ENCODE results near the gene SPDYE2B. TPM values are rescaled to one million over a fixed set of nuclear protein-coding genes. Genes with fewer than 3 reads are reported as not detected.
"Not testable (repeated sequence)": the region's sequence is repeated elsewhere in the genome, so short reads cannot be mapped to it uniquely, and the experiment has no call there.

Gene SPDYE2B
- total RNA-seq (not detected), polyA plus RNA-seq (0.02 TPM)
- long read RNA-seq, donor 1 = 0 reads
- long read RNA-seq, donor 2 = 0 reads
- long read RNA-seq, donor 3 = 0 reads
- long read RNA-seq, donor 4 = 0 reads
- long read RNA-seq, donor 5 = 0 reads
- long read RNA-seq, donor 6 = 0 reads
- long read RNA-seq, donor 7 = 0 reads
- long read RNA-seq, donor 8 = 0 reads
- long read RNA-seq, donor 9, partial matches to known transcripts = 5 of 5 reads
- long read RNA-seq, donor 9, other reads (novel, unspliced or antisense) = 0 of 5 reads
- long read RNA-seq, donor 10 = 0 reads

GRCh38 chr7:102649924-102650323 is at the start of gene SPDYE2B:
Gene SPDYE2B, plus strand, starts transcription at chr7:102650319. Its CDS starts 2,030 bp downstream, at chr7:102652349.
- H3K27ac ChIP-seq (ENCODE audit: low read depth in 1 of 2, low read length in 1 of 2); H3K36me3 ChIP-seq (ENCODE audit: control insufficient read depth in 2 of 2, insufficient read depth in 2 of 2, low read length in 1 of 2); H3K9me3 ChIP-seq (ENCODE audit: control insufficient read depth in 2 of 2, insufficient read depth in 1 of 2, low read length in 1 of 2); H3K27me3 ChIP-seq (ENCODE audit: control insufficient read depth in 2 of 2, insufficient read depth in 1 of 2, low read length in 1 of 2); DNase-seq (ENCODE audit: low read depth in 6 of 9, low spot score in 9 of 9); H3K4me3 ChIP-seq (ENCODE audit: low read length in 2 of 2); H3K4me1 ChIP-seq (ENCODE audit: control insufficient read depth in 2 of 2, insufficient read depth in 2 of 2, low read length in 2 of 2): not testable (repeated sequence)
- no CpG with 5 or more reads among the region's 4 CpGs for WGBS

GRCh38 chr7:102602317-102602716 is 47.8 kb upstream of the SPDYE2B start:
- DNase-seq (ENCODE audit: low read depth in 6 of 9, low spot score in 9 of 9); H3K9me3 ChIP-seq (ENCODE audit: control insufficient read depth in 2 of 2, insufficient read depth in 1 of 2, low read length in 1 of 2); H3K27ac ChIP-seq (ENCODE audit: low read depth in 1 of 2, low read length in 1 of 2); H3K27me3 ChIP-seq (ENCODE audit: control insufficient read depth in 2 of 2, insufficient read depth in 1 of 2, low read length in 1 of 2); H3K4me1 ChIP-seq (ENCODE audit: control insufficient read depth in 2 of 2, insufficient read depth in 2 of 2, low read length in 2 of 2); H3K4me3 ChIP-seq (ENCODE audit: low read length in 2 of 2); H3K36me3 ChIP-seq (ENCODE audit: control insufficient read depth in 2 of 2, insufficient read depth in 2 of 2, low read length in 1 of 2): not testable (repeated sequence)
- WGBS = no CpG with 5 or more reads among the region's 12 CpGs

- not testable (repeated sequence) for H3K27ac ChIP-seq (ENCODE audit: low read depth in 1 of 2, low read length in 1 of 2); H3K9me3 ChIP-seq (ENCODE audit: control insufficient read depth in 2 of 2, insufficient read depth in 1 of 2, low read length in 1 of 2)
- WGBS = 90% methylated on average over 5 of the region's 19 CpGs
Measured at GRCh38 chr7:102604431-102605145, 45.5 kb upstream of the SPDYE2B start.

GRCh38 chr7:102606848-102607247 is 43.3 kb upstream of the SPDYE2B start:
- not testable (repeated sequence) for DNase-seq (ENCODE audit: low read depth in 6 of 9, low spot score in 9 of 9); H3K9me3 ChIP-seq (ENCODE audit: control insufficient read depth in 2 of 2, insufficient read depth in 1 of 2, low read length in 1 of 2); H3K4me3 ChIP-seq (ENCODE audit: low read length in 2 of 2); H3K36me3 ChIP-seq (ENCODE audit: control insufficient read depth in 2 of 2, insufficient read depth in 2 of 2, low read length in 1 of 2); H3K4me1 ChIP-seq (ENCODE audit: control insufficient read depth in 2 of 2, insufficient read depth in 2 of 2, low read length in 2 of 2); H3K27ac ChIP-seq (ENCODE audit: low read depth in 1 of 2, low read length in 1 of 2); H3K27me3 ChIP-seq (ENCODE audit: control insufficient read depth in 2 of 2, insufficient read depth in 1 of 2, low read length in 1 of 2)
- WGBS = no CpG with 5 or more reads among the region's 5 CpGs

More at GRCh38 chr7:102604431-102605145, 45.5 kb upstream of the SPDYE2B start:
- not testable (repeated sequence) for H3K4me1 ChIP-seq (ENCODE audit: control insufficient read depth in 2 of 2, insufficient read depth in 2 of 2, low read length in 2 of 2); H3K36me3 ChIP-seq (ENCODE audit: control insufficient read depth in 2 of 2, insufficient read depth in 2 of 2, low read length in 1 of 2); DNase-seq (ENCODE audit: low read depth in 6 of 9, low spot score in 9 of 9); H3K27me3 ChIP-seq (ENCODE audit: control insufficient read depth in 2 of 2, insufficient read depth in 1 of 2, low read length in 1 of 2); H3K4me3 ChIP-seq (ENCODE audit: low read length in 2 of 2)

GRCh38 chr7:102609734-102610133 is 40.4 kb upstream of the SPDYE2B start:
- H3K36me3 ChIP-seq (ENCODE audit: control insufficient read depth in 2 of 2, insufficient read depth in 2 of 2, low read length in 1 of 2); H3K27me3 ChIP-seq (ENCODE audit: control insufficient read depth in 2 of 2, insufficient read depth in 1 of 2, low read length in 1 of 2); H3K9me3 ChIP-seq (ENCODE audit: control insufficient read depth in 2 of 2, insufficient read depth in 1 of 2, low read length in 1 of 2); H3K27ac ChIP-seq (ENCODE audit: low read depth in 1 of 2, low read length in 1 of 2); H3K4me1 ChIP-seq (ENCODE audit: control insufficient read depth in 2 of 2, insufficient read depth in 2 of 2, low read length in 2 of 2); H3K4me3 ChIP-seq (ENCODE audit: low read length in 2 of 2); DNase-seq (ENCODE audit: low read depth in 6 of 9, low spot score in 9 of 9): not testable (repeated sequence)
- 92% methylated on average over 3 of the region's 10 CpGs for WGBS

- WGBS = no CpG with 5 or more reads among the region's 7 CpGs
- H3K27me3 ChIP-seq (ENCODE audit: control insufficient read depth in 2 of 2, insufficient read depth in 1 of 2, low read length in 1 of 2); H3K27ac ChIP-seq (ENCODE audit: low read depth in 1 of 2, low read length in 1 of 2); H3K36me3 ChIP-seq (ENCODE audit: control insufficient read depth in 2 of 2, insufficient read depth in 2 of 2, low read length in 1 of 2); H3K4me3 ChIP-seq (ENCODE audit: low read length in 2 of 2); H3K4me1 ChIP-seq (ENCODE audit: control insufficient read depth in 2 of 2, insufficient read depth in 2 of 2, low read length in 2 of 2); DNase-seq (ENCODE audit: low read depth in 6 of 9, low spot score in 9 of 9); H3K9me3 ChIP-seq (ENCODE audit: control insufficient read depth in 2 of 2, insufficient read depth in 1 of 2, low read length in 1 of 2): not testable (repeated sequence)
Measured at GRCh38 chr7:102610441-102610840, 39.7 kb upstream of the SPDYE2B start.

GRCh38 chr7:102611013-102611674 is 39.0 kb upstream of the SPDYE2B start:
- not testable (repeated sequence) for H3K9me3 ChIP-seq (ENCODE audit: control insufficient read depth in 2 of 2, insufficient read depth in 1 of 2, low read length in 1 of 2); H3K27ac ChIP-seq (ENCODE audit: low read depth in 1 of 2, low read length in 1 of 2); H3K27me3 ChIP-seq (ENCODE audit: control insufficient read depth in 2 of 2, insufficient read depth in 1 of 2, low read length in 1 of 2); DNase-seq (ENCODE audit: low read depth in 6 of 9, low spot score in 9 of 9); H3K4me1 ChIP-seq (ENCODE audit: control insufficient read depth in 2 of 2, insufficient read depth in 2 of 2, low read length in 2 of 2); H3K4me3 ChIP-seq (ENCODE audit: low read length in 2 of 2); H3K36me3 ChIP-seq (ENCODE audit: control insufficient read depth in 2 of 2, insufficient read depth in 2 of 2, low read length in 1 of 2)
- WGBS = no CpG with 5 or more reads among the region's 30 CpGs

- H3K4me1 ChIP-seq (ENCODE audit: control insufficient read depth in 2 of 2, insufficient read depth in 2 of 2, low read length in 2 of 2) = peaks cover 0 to 12% of the 10 kb centered on the region in 2 donors
- peak in 1 of 9 donors; percentile 1 for DNase-seq (ENCODE audit: low read depth in 6 of 9, low spot score in 9 of 9)
- H3K36me3 ChIP-seq (ENCODE audit: control insufficient read depth in 2 of 2, insufficient read depth in 2 of 2, low read length in 1 of 2); H3K9me3 ChIP-seq (ENCODE audit: control insufficient read depth in 2 of 2, insufficient read depth in 1 of 2, low read length in 1 of 2); H3K4me3 ChIP-seq (ENCODE audit: low read length in 2 of 2); H3K27me3 ChIP-seq (ENCODE audit: control insufficient read depth in 2 of 2, insufficient read depth in 1 of 2, low read length in 1 of 2): not testable (repeated sequence)
- peak overlapping the region in 1 of 2 donors; percentile 55 for H3K27ac ChIP-seq (ENCODE audit: low read depth in 1 of 2, low read length in 1 of 2)
- 60% methylated on average over 8 of the region's 10 CpGs for WGBS
Measured at GRCh38 chr7:102611675-102612325, 38.3 kb upstream of the SPDYE2B start.

Measured in thymus (tissue), 14 donors.